ENCODE data around the gene FOXS1. TPM values are rescaled to one million over a fixed set of nuclear protein-coding genes. Genes with fewer than 3 reads are reported as not detected.
"Not testable (repeated sequence)": the region's sequence is repeated elsewhere in the genome, so short reads cannot be mapped to it uniquely, and the experiment has no call there.

The FOXS1 gene
- total and polyA plus RNA-seq, 12 donors = 1.4 to 7.5 (median 2.9) TPM

DNA sequence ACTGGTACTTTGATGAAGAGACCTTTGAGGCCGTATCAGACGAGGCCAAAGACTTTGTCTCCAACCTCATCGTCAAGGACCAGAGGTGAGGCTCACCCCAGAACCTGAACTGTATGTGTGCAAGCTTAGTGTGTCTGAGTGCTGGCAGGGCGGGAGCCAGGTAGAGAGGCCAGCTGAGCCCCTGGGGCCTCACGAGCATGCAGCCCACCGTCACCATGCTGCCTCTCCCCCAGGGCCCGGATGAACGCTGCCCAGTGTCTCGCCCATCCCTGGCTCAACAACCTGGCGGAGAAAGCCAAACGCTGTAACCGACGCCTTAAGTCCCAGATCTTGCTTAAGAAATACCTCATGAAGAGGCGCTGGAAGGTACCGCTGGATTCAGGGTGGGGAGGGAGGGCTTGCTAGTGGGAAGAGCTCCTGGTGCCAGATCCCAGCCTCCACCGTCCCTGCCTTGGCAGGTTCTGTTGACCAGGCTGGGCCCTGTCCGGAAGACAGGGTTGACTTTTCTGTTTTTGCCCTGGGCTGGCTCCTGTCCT lies 13.6 kb downstream of the FOXS1 start:
- no peak overlapping the region for H3K27ac ChIP-seq
- ATAC-seq = no peak
- intact Hi-C loops (cut with DNase I) = no loop called here

DNA sequence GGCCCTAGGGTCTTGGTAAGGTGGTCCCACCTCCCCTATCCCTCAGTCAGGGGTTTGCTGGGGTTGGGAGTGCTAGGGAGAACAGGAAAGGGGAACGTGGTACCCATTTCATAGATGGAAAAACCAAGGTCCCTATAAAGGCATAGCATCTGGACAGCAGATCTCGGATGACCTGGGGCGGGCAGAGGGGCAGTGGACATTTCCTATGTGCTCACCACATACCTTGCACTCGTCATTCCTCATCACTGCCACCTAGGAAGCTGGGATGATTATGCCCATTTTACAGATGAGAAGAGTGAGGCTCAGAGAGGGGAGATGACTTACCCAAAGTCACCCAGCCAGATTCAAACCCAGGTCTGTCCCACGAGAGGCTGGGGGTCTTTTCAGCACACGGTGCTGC lies 14.2 kb downstream of the FOXS1 start:
- H3K27ac ChIP-seq = no peak overlapping the region

More for the DNA sequence above, 13.6 kb downstream of the FOXS1 start:
- Histone ChIP-seq H3K27me3 (peaks cover 0 to 5% (median 0%) of the 10 kb centered on the region in 7 donors), H3K4me3 (no peak overlapping the region), H3K4me1 (peaks cover 9 to 36% (median 21%) of the 10 kb centered on the region in 9 donors), H3K9me3 (no peaks in the 10 kb centered on the region), H3K36me3 (no peaks in the 10 kb centered on the region)
- no peak for DNase-seq
- no peak for TF ChIP-seq CTCF (IDR thresholded peaks at IDR 0.05)
- 94 to 96% methylated on average over 17 of the region's 17 CpGs for WGBS, 2 donors

DNA sequence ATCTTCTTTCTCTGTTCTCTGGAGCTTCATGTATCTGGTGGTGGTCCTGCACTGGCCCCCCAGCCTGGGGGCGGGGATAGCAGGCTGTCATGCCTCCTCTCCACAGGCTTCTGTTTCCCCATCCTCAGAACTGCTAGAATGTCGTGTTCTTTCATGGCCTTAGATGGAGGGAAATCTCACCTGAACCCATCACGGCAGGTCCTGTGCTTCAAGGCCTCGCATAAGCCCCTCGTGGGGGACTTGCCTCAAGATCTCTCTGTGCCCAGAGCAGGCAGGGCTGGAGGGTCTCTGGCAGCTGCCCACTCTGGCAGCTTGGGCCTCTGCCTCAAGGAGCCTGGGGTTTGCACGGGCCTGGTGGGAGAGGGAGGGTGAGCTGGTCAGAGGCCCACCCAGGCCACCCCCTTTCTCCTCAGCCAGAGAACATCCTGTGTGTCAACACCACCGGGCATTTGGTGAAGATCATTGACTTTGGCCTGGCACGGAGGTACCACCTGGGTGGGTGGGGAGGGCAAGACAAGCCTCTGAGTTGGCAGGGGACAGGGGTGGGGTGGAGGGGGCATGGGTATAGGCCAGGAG lies 14.9 kb downstream of the FOXS1 start:
- no peak for TF ChIP-seq CTCF (IDR thresholded peaks at IDR 0.05)
- no peaks in the 10 kb centered on the region for H3K36me3 ChIP-seq
- peaks cover 0 to 23% (median 7%) of the 10 kb centered on the region in 9 donors for H3K4me1 ChIP-seq
- no peak for ATAC-seq
- no peaks in the 10 kb centered on the region for H3K9me3 ChIP-seq
- intact Hi-C loops (cut with DNase I) = no loop called here
- peak overlapping the region in 1 of 10 donors; percentile 14 for H3K27ac ChIP-seq
- no peak for DNase-seq
- peaks cover 0 to 5% (median 0%) of the 10 kb centered on the region in 7 donors for H3K27me3 ChIP-seq
- no peak overlapping the region for H3K4me3 ChIP-seq
- WGBS, 2 donors = 93% methylated on average over 8 of the region's 8 CpGs

More for the DNA sequence above, 14.2 kb downstream of the FOXS1 start:
- peaks cover 0 to 5% (median 0%) of the 10 kb centered on the region in 7 donors for H3K27me3 ChIP-seq
- intact Hi-C loops (cut with DNase I) = no loop called here
- H3K36me3 ChIP-seq = no peaks in the 10 kb centered on the region
- no peak for DNase-seq
- H3K4me3 ChIP-seq = no peak overlapping the region
- WGBS, 2 donors = 92 to 94% methylated on average over 6 of the region's 6 CpGs
- no peak for TF ChIP-seq CTCF (IDR thresholded peaks at IDR 0.05)
- no peaks in the 10 kb centered on the region for H3K9me3 ChIP-seq
- ATAC-seq = no peak
- peaks cover 3 to 30% (median 14%) of the 10 kb centered on the region in 9 donors for H3K4me1 ChIP-seq

DNA sequence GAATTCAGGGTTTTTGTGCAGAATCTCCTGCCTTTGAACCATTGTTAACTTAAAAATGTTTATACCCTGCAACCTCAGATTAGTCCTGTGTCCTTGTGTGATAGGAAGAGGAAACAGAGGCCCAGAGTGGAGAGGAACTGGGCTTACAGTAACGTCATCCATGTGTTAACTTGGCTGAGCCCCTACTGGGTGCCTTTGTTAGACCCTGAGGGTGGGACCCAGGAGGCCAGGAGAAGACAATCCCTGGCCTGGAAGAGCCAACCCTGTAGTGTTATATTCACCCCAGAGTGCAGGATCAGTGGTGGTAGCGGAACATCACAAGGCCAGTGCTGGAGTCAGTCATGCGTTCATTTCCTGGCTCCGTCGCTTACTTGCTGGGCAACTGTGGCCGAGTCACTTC lies 15.7 kb downstream of the FOXS1 start:
- no peak for DNase-seq
- no peak for TF ChIP-seq CTCF (IDR thresholded peaks at IDR 0.05)
- intact Hi-C loops (cut with DNase I) = loop anchor here in 8 of 10 donors (5.0 to 10.0 kb wide), 4 partner anchors 205 to 265 kb away; no protein-coding TSS in a partner anchor
- H3K27ac ChIP-seq = peak overlapping the region in 3 of 10 donors; percentile 9 to 33 (median 14)
- H3K36me3 ChIP-seq = no peaks in the 10 kb centered on the region
- peaks cover 0 to 17% (median under 1%) of the 10 kb centered on the region in 9 donors for H3K4me1 ChIP-seq
- peak in 2 of 8 donors; percentile 33 to 34 for ATAC-seq
- 82 to 85% methylated on average over 6 of the region's 6 CpGs for WGBS, 2 donors
- H3K9me3 ChIP-seq = no peaks in the 10 kb centered on the region
- no peak overlapping the region for H3K4me3 ChIP-seq
- H3K27me3 ChIP-seq = peaks cover 0 to 2% (median 0%) of the 10 kb centered on the region in 7 donors

GRCh38 chr20:31828016-31828415 lies 17.4 kb downstream of the FOXS1 start:
- not testable (repeated sequence) for H3K27ac ChIP-seq, DNase-seq, H3K4me3 ChIP-seq, H3K27me3 ChIP-seq, ATAC-seq, H3K36me3 ChIP-seq, H3K9me3 ChIP-seq
- 96% methylated on average over 11 of the region's 11 CpGs for WGBS, 2 donors
- intact Hi-C loops (cut with DNase I) = loop anchor here in 8 of 10 donors (5.0 to 10.0 kb wide), 4 partner anchors 207 to 267 kb away; no protein-coding TSS in a partner anchor
- peaks cover 0 to 14% (median 2%) of the 10 kb centered on the region in 9 donors for H3K4me1 ChIP-seq
